Right lobe of liver (tissue), 4 donors: ENCODE data around the gene CNTN5.

Experiments used
- CTCF ChIP-seq, 4 donors: fragments of 200-600 bp in 3 of 4; fragments of 450-650 bp in 1 of 4; IDR thresholded peaks; one replicate each; pipeline versions ENCODE4 v1.5.1 to v1.8.0; 2016 to 2022; ENCODE audit warnings: antibody characterized with exemption in 4 of 4, mild to moderate bottlenecking in 2 of 4
- POLR2A ChIP-seq: fragments of 450-650 bp; IDR thresholded peaks from one replicate; pipeline ENCODE4 v1.6.1; 2017; ENCODE audit warnings: antibody characterized with exemption, mild to moderate bottlenecking
- donor health status: DM: no; HTN: no; CAD: no.
- donor health status: DM: no; HTN: no; CAD: no.
- donor health status: DM: no; HTN: yes; CAD: no.

GRCh38 chr11:100367892-100368291 is 1347.1 kb downstream of the CNTN5 start:
- TF ChIP-seq CTCF (IDR thresholded peaks at IDR 0.05), result no peak
- TF ChIP-seq POLR2A, result no peak
